NCI-H1105 (cell line): ENCODE data around the gene NCOA1.

Experiments
- DNase-seq: peaks from one replicate; lab custom pipeline; 2025; lab: John Stamatoyannopoulos, UW

The NCOA1 gene

GRCh38 chr2:24702800-24703199 is 211.7 kb downstream of the NCOA1 start:
- no peak for DNase-seq

DNA sequence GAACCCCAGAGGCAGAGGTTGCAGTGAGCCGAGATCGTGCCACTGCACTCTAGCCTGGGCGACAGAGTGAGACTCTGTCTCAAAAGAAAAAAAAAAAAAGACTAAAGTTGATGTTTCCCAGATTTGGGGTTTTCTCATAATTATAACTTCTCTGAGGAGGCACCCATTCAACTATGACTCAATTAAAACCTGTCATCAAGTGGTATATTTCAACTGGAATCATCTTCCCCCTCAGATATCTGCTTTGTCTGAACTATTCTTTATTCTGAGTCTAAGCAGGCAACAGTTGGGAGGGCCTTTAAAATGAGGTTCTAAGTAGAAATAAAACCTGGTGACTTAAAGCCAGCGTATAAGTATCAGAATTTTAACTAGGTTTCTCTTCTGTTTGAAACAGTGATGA is 213.6 kb downstream of the NCOA1 start:
- no peak for DNase-seq

GRCh38 chr2:24707143-24707542 is 216.1 kb downstream of the NCOA1 start:
- no peak for DNase-seq

GRCh38 chr2:24708537-24709152 is 217.6 kb downstream of the NCOA1 start:
- DNase-seq = no peak

- DNase-seq = no peak
Measured at GRCh38 chr2:24710806-24711205, 219.8 kb downstream of the NCOA1 start.

- no peak for DNase-seq
Measured at GRCh38 chr2:24711865-24712264, 220.8 kb downstream of the NCOA1 start.

GRCh38 chr2:24712296-24712695 is 221.2 kb downstream of the NCOA1 start:
- no peak for DNase-seq

DNA sequence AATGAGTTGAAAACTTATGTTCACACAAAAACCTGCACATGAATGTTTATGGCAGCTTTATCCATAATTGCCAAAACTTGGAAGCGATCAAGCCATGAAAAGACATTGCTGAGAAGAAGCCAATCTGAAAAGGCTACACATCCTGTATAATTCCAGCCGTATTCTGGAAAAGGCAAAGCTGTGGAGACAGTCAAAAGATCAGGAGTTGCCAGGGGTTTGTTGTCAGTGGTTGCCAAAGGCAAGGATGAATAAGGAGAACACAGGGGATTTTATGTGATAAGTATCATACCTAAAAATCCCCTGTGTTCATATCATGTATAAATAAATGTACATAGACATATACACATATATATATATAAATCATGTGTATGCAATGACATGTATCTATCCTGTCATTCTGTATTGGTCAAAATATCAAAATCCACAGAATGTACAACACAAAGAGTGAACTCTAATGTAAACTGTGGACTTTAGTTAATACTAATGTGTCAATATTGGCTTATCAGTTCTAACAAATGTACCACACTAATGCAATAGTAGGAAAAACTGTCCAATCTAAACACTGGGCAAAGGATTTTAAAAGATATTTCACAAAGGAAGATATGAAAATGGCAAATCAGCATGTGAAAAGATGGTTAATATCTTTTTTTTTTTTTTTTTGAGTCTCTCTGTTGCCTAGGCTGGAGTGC is 226.4 kb downstream of the NCOA1 start:
- no peak for DNase-seq

DNA sequence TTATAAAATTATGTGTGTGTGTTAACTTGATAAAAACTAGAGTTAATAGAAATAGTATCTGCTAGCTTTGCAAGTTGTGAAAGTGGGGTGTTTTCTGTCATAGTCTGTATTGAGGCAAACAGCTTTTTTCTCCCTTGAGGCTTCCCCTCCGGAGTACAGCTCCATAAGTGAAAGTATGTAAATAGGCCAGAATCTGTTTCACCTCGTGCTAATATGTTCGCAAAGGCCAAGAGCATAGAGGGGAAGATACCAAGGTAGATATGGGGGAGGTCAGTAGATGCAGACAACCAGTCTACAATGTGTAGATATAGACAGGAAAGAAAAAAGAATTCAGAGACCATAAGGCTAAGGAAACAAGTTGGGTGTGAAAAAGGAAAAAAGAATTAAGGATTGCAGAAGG is 229.3 kb downstream of the NCOA1 start:
- no peak for DNase-seq

DNA sequence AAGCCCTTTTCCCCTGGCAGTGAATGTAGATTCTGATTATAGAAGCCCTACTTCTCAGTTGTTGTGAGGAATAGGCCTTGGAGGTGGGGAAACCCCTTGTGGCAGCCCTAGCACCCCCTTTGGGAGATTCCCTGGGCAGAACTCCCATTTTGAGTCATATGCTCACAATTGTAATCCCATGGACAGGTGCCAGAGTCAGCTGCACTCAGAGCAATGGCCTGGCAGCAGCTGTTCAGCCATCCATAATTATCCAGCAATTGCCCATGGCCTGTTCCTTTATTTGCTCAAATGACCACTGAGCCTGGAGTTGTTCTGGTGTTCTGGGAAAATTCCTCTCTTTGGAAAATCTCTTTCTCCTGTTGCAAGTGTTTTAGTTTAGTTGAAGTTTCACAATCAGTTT is 230.4 kb downstream of the NCOA1 start:
- peak; percentile 52 for DNase-seq

DNA sequence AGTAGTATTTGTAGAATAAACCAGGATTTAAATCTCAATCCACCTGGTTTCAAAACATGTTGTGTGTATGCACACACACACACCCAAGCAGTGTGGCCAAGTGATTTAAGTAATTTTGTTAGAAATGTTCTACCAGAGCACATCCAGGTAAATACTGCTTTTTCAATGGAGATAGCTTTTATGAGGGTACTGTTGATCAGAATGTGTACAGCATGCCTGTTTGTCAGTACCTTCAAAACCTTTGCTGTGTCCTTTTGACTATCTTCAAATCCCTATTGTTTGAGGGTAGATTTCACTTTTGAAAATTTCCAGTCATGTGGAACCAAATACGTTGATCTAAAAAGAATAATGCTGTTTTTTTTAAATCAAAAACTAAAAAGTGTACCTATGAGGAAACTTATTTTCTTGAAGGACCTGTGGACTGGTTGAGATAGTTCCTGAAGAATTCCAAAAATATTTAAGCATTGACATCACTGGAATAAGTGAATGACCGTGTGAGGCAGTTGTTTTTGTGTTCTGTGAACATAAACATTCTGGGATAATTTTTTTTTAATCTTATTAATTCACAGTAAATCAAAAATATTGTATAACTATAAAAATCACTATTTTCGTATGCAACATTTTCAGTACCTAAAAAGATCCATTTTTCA is 231.2 kb downstream of the NCOA1 start:
- DNase-seq = no peak

DNA sequence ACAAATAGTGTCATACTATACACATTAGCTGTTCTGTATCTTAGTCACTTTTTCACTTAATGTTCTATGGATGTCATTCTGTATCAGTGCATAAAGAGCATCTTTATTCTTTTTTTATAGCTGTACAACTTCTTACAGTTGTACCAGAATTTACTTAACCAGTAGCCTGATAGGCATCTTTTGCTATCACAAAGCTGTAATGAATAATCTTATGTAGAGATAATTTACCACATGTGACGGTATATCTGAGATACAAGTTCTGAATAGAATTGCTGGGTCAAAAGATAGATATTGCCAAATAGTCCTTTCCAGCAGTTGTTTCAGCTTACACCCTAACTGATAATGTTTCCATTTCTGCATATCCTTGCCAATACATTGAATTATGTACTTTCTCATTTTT is 232.1 kb downstream of the NCOA1 start:
- DNase-seq = no peak

DNA sequence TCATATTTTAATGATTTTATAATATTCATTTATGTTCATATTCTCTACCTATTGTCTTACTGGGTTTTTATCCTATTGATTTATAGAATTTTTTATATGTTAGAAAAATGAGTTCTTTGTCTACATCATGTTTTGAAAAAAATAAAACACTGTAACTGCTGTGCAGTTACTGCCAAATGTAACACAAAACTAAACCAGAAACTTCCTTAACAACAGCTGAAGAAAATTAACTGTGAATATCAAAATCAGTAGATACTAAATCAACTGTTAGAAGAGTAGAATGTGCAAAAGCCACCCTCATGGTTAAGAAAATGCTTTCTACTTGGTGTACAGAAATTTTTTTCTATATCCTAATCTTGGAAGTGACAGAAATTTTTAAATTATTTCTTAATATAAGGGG is 232.6 kb downstream of the NCOA1 start:
- no peak for DNase-seq

GRCh38 chr2:24724111-24724775 is 233.2 kb downstream of the NCOA1 start:
- no peak for DNase-seq

GRCh38 chr2:24725956-24726355 is 234.9 kb downstream of the NCOA1 start:
- no peak for DNase-seq

DNA sequence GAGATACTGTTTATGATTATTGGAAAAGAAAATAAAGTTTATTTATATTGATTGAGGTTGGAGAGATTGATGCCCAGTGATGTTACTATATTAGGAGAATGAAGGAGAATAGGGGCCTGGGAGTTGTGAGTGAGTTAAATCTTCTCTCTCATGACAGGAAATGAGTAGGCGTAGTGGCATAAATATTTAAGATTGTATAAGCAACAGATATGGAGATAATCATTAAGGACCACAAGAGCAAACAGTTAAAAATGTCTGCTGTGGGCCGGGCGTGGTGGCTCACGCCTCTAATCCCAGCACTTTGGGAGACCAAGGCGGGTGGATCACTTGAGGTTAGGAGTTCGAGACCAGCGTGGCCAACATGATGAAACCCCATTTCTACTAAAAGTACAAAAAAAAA is 239.4 kb downstream of the NCOA1 start:
- DNase-seq = no peak

DNA sequence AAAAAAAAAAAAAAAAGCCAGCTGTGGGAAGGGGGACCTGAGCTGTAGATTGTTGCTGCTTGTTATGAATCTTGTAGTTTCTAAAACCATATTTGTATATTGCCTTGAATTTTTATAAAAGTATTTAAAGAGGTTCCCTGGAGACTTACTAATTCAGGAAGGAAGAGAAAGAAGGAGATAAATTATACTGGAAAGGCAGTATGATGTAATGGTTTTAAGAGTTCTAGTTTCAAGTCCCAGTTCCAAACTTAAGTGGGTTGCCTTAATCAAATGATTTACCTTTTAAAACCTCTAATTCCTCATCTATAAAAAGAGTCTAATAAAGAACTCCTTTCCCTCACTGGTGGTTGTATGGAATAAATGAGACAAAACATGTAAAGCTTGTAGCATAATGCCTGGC is 240.0 kb downstream of the NCOA1 start:
- DNase-seq = no peak

GRCh38 chr2:24731923-24732322 is 240.9 kb downstream of the NCOA1 start:
- no peak for DNase-seq

DNA sequence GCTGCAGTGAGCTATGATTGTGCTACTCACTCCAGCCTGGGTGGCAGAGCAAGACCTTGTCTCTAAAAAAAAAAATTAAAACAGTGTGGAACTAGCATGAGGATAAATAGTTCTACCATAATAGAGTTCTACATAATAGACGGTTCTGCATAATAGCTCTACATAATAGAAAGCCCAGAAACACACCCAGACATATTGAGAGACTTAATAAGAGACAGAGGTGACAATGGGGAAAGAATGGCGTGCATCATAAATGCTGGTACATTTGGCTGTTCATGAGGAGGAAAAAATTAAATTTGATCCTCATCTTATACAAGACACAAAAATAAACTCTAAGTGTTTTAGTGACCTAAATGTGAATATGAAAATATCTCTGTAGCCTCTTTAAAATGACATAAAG is 243.7 kb downstream of the NCOA1 start:
- DNase-seq = no peak

GRCh38 chr2:24739354-24740025 is 248.4 kb downstream of the NCOA1 start:
- DNase-seq = no peak

DNA sequence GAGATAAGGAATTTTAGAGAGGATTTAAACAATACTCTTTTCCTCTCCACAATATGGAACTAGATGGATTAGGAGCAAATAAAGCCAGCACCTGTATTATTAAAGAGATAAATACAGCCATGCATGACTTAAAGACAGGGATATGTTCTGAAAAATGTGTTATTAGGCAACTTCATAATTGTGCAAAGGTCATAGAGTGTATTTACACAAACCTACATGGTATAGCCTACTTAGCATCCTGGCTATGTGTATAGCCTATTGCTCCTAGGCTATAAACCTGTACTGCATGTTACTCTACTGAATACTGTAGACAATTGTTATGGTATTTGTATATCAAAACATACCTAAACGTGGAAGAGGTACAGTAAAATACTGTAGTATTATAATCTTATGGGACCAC is 249.1 kb downstream of the NCOA1 start:
- DNase-seq = no peak

DNA sequence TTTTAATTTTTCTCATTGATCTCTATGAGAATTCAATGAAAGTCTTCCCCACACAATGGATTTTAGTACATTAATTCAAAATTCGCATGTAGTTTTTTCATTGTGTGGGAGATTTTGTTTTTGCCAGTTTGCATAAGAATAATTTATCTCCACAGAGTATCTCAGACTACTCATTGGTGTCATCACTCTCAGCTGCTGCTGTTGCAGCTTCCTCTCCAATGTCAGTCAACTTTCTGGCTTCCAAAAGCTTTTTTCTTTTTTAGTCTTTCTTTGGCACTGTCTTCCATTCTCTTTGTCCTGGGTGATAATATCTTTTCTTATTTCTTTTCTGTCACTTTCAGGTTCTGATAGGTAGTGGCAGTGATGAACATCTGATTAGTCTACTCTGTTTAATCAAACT is 251.7 kb downstream of the NCOA1 start:
- no peak for DNase-seq

GRCh38 chr2:24743924-24744323 is 252.9 kb downstream of the NCOA1 start:
- no peak for DNase-seq
